Limb (tissue), 2 donors: Measurements from ENCODE around the gene ELAVL1.

Source experiments
- DNase-seq, 2 donors: peaks; one replicate each; pipeline ENCODE4 v3.0.0-alpha.2; 2016; ENCODE audit errors: extremely low spot score in 2 of 2

Gene ELAVL1

GRCh38 chr19:8021374-8021773 is 15.9 kb upstream of the ELAVL1 start:
- no peak for DNase-seq

DNA sequence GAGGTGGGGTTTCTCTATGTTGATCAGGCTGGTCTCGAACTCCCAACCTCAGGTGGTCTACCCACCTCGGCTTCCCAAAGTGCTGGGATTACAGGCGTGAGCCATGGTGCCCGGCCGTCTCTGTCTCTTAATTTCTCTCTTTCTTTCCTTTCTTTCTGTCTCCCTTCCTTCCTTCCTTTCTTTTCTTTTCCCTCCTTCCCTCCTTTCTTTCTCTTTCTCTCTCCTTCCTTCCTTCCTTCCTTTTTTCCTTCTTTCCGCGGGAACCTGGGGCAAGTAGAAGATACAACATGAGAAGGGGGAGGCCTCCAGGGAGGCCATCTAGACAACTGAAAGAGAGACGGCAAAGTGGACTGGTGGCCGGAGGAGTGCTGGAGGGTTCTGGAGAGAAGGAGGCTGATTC is 15.2 kb upstream of the ELAVL1 start:
- DNase-seq: no peak

DNA sequence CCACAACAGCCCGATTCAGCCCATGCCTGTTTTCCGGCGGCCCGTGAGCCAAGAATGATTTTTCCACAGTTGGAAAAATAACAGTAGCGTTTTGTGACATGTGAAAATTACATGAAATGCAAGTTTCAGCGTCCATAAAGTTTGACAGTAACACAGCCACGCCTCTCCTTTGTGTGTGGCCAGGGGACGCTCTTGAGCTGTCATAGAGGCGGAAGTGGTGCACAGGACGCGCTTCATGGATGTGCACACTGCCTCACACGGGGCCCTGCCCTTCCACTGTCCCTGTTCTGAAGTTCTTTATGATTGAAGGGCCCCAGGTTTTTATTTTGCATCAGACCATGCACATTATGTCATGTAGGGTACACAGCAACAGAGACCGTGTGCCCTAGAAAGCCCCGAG is 12.4 kb upstream of the ELAVL1 start:
- no peak for DNase-seq

DNA sequence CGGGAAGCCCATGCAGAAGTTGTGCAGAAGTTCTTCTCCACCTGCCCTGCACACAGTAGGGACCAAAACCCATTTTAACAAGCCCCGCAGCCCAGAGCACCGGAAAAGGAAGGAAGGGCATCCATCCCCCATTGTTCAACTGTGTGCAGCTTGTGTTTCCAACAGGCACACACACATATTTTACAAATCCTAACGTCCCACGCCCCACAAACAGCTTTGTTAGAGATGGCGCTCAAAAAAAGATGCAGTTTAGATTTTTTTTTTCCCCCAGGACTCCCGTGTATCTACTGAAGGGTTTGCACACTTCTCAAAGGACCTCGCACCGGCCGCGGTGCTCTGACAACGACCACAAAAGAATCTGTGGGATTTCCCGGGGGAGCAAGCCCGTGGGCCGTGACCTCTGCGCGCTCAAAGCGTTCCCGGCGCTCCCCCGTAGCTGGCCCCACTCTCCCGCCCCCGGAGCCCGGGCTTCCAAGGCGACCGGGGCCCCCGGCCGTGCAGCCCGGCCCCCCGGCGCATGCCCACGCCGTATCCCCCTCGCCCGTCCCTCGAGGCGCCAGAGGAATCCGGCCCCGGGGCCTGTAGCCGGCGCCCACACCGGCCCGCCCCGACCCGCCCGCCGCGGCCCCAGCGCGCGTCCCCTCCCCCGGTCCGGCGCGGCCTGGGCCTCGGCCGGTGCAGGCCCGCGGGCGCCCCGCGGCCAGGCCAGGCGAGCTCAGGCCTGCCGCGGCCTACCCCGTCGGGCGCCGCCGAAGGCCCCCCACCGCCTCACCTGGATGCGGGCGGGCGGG is 523 bp downstream of the ELAVL1 start:
- DNase-seq: peak in 1 of 2 donors; percentile 65

GRCh38 chr19:8004001-8004400 is 1.4 kb downstream of the ELAVL1 start:
- DNase-seq: no peak

DNA sequence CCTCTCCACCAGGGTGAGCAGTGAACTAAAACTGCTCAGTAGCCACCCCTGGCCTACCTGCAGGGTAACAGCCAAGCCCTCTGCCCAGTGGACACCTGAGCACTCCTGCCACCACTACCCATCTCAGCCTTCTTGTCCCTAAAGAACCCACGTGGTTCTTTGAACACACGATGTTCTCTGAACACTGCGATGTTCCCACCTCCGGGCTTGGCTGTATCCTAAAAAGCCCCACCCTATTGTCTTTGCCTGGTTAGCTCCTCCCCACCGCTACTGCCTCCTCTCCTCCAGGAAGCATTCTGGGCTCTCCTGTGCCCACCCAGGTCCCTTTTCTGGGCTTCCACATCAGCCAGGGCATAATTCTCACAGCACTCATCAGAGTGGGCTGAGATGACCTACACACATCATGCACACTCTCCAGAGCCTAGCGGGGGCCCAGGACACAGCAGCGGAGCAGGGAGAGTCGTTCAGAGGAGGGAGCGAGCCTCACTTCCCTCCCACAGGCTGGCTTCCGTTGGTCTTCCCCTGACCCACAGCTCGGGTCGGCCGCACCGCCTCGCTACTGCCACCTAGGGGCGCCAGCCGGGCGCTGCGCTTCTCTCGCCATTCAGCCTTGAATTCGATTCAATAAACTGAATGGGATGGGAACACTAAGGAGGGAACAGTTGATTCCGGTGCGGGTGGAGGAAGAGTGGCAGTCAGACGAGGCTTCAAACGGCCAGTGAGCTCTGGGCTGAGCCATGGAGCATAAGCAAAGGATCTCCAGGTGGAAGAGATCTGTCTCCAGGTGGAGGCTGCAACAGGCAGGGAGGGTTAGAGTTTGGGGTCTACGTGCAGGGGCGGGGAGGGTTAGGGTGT is 3.2 kb downstream of the ELAVL1 start:
- peak; percentile 63 to 86 for DNase-seq

- no peak for DNase-seq
Observed at GRCh38 chr19:8001651-8001994, 3.8 kb downstream of the ELAVL1 start.

DNA sequence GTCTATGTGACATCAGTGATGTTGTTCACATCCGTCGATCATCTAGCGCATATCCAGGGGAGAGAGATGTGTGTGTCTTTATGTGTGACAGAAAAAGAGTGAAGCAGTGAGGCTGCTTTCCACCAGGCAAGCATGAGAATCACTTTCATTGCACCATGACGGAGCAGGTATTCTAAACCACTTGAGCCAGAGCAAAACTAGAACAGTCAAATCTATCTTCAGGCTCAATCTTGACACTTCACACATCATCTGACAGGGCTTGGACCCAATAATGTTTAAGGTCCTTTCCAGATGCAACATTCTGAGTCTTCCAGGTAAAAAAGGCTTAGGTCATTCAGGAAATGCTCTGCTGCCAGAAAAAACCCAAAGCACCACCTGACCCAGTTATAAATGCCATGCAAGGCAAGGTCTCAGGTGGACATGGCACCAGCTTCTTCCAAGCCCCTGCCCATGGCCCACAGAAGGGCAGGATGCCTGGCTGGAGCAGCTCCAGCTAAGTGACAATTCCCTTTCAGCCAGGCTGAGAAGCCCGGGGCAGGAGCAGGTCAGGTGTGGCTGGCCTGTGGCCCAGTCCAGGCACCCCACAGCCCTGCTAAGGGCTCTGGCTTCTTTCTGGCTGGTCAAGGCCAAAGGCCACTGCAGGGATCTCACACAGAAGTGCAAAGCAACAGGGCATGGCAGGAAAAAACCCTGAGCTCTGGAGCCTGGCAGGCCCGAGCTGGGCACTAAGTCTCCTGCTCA is 5.0 kb downstream of the ELAVL1 start:
- DNase-seq: no peak

DNA sequence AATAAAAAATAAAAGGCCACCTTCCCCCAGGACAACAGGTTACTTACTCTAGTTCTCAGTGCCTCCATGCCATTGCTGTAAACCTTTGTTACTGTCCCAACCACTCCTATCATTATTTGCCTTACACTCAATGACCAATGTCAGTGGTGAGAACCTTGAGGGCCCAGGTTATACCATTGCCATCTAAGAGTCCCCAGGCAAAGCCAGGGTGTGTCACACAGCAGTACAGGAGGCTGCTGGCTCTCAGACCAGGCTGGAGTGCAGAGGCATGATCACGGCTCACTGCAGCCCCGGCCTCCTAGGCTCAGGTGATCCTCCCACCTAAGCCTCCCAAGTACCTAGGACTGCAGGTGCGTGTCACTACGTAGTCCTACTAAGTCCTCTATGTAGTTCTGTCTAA is 6.1 kb downstream of the ELAVL1 start:
- no peak for DNase-seq

GRCh38 chr19:7997809-7998480 is 7.5 kb downstream of the ELAVL1 start:
- no peak for DNase-seq

- DNase-seq: no peak
Observed at GRCh38 chr19:7996883-7997282, 8.6 kb downstream of the ELAVL1 start.

DNA sequence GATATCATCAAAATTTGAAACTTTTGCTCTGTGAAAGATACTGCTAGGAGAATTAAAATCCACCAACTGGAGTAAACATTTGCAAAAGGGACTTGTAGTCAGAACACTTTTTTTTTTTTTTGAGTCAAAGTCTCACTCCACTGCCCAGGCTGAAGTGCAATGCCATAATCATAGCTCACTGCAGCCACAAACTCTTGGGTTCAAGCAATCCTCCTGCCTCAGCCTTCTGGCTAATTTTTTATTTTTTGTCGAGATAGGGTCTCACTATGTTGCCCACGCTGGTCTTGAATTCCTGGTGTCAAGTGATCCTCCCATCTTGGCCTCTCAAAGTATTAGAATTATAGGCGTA is 9.7 kb downstream of the ELAVL1 start:
- no peak for DNase-seq

DNA sequence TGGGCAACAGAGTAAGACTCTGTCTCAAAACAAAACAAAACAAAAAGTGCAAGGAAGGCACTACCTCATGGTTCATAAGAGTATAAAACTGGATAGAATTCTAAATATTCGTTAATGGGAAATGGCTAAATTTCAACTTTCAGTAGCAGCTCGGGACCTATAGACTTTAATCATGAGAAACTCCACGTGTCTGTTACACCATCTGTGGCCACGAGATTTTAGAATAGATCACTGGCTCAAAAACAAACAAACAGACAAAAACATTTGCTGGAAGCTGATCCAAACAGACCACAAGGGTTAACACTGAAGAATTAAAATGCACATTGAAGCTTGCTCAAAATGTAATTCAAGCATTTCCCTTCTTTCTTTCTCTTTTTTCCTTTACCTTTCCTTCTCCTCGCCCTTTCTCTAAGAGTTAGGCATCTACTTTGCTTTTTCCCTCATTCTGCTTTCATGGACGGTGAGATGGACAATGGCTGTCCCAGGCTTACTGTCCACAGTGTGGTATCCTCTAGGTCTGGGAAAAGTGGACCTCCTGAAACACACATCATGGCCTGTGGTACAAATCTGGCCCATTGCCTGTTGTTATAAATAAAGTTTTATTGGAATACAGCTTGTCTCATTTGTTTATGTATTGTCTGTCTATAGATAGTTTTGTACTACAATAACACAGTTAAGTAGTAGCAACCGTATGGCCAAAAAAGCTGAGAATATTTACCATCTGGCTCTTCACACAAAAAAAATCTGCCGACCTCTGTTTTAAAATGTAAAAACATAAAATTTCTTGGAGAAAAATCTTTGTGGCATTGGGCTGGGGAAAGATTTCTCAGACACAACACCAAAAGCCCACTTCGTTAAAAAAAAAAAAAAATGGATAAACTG is 10.3 kb downstream of the ELAVL1 start:
- DNase-seq: no peak

DNA sequence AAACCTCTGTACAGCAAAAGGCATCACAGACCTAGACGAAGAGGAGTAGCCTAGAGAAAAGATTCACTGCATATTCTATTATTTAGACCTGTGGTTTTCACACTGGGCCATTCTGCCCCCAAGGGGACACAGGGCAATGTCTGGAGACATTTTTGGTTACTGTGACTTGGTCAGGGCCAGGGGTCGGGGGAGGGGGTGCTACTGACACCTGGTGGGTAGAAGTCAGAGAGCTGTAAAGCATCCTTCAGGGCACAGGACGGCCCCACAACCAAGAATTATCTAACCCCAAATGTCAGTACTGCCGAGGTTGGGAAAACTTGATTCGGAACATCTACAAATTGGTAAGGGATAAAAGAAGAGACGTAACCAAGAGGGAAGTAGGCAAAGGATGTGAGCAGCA is 11.3 kb downstream of the ELAVL1 start:
- DNase-seq: no peak

DNA sequence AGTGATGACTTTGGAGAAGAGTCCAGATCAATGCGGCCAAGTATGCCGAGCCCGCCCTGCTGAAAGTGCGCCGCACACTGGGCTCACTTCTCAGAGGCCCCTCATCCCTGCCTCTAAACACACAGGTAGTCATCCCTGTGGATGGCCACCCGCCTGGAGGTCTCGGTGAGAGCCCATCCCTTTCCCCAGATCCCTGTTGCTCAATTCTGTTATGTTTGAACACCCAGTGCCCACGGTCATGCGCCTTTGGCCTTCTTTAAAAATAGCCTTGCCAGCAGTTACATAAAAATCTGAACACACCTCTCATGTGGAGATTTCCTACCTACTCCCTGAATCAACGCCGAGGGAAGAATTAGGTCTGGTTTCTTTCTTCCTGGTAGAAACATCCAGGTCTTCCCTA is 11.9 kb downstream of the ELAVL1 start:
- DNase-seq: no peak

DNA sequence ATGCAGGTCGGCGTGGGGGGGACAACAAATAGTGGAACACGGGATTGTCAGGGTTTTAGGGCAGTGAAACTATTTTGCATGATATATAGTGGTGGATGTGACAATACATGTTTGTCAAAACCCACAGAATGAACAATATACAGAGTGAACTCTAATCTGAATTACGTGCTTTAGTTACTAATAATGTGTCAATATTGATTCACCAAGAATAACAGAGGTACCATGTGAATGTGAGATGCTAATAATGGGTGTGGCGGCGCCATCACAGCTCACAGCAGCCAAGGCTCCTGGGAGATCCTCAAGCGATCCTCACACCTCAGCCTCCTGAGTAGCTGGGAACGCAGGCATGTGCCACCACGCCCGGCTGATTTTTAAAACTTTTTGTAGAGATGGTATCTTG is 12.9 kb downstream of the ELAVL1 start:
- DNase-seq: no peak

GRCh38 chr19:7989071-7989575 is 16.3 kb downstream of the ELAVL1 start:
- no peak for DNase-seq

DNA sequence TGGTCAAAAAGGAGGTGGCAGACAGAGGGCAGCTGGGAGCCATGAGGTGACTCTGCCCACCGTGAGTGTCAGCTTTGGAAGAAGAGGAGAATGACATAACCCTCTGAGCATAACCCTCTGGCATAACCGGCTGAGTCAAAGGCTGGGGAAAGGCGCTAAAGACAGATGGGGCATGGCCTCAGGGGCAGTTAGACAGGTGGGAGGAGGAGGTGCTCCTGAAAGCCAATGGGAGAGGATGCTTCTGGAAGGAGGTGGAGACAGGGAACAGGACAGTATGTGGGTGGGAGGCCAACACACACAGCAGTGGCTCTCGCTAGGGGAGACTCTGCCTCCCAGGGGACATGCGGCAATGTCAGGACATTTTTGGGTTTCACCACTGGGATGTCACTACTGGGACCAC is 17.1 kb downstream of the ELAVL1 start:
- DNase-seq: no peak

DNA sequence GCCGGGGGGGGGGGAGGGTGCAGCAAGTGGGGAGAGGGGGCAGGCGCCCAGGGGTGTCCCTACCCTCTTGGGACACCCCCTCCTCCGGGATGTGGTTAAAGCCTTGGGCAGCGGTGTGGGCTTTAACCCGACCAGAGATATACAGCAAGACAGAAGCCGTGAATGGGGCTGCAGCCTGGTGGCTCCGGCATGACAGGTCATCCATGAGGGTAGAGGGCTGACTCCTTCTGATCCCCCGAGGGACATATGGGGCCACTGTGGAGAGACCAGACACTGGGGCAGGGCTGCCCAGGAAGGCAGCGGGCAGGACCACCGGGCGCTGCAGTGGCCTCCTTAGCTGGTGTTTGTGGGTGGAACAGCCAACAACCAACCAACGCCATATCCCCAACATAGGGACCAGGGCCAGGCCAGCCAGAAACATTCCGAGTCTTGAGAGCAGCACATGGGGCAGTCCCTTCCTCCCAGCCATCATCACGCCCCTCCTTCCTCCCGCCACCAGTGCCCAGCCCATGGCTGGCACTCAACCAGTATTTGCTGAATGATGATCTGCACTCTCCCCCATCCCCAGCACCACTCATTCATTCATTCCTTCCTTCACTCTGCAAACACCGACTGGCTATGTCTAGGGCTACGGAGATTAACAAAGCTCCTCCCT is 18.2 kb downstream of the ELAVL1 start:
- DNase-seq: no peak
